ENCODE data around the gene CAMTA1.
"Not testable (repeated sequence)": the region's sequence is repeated elsewhere in the genome, so short reads cannot be mapped to it uniquely, and the experiment has no call there.

CAMTA1 gene

DNA sequence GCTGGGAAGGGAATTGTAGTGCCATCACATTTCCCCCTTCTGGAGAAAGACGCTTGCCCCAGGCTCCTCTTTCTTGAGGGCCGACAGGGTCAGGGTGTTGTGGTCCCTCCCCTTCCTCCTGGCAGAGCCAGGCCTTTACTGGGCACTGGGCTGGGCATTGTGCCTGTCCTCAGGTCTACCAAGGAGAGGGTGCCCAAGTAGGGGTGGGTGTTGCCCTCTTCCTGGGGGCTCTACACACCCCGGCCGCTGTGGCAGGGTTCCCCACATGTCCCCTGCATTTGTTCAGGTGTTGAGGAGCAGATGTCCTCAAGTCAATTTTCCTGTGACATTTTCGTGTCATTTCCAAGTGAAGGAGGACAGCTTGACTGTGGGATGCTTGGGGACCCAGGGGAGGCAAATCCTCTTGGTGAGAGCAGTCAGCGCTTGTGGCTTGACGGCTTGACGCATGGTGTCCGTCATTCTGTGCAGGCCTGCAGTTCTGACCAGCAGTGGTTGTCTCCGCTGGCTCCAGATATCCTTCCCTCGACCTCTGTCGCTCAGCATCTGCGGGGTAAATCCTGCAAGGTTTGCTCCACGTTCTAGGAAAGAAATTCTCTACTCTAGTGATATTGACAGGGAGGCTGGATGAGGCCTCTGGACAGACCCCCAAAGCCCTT, 804.0 kb downstream of the CAMTA1 start:
- H3K27me3 Mint-ChIP-seq, result peaks cover 8% of the 10 kb centered on the region
- no peak overlapping the region for H3K27ac Mint-ChIP-seq

DNA sequence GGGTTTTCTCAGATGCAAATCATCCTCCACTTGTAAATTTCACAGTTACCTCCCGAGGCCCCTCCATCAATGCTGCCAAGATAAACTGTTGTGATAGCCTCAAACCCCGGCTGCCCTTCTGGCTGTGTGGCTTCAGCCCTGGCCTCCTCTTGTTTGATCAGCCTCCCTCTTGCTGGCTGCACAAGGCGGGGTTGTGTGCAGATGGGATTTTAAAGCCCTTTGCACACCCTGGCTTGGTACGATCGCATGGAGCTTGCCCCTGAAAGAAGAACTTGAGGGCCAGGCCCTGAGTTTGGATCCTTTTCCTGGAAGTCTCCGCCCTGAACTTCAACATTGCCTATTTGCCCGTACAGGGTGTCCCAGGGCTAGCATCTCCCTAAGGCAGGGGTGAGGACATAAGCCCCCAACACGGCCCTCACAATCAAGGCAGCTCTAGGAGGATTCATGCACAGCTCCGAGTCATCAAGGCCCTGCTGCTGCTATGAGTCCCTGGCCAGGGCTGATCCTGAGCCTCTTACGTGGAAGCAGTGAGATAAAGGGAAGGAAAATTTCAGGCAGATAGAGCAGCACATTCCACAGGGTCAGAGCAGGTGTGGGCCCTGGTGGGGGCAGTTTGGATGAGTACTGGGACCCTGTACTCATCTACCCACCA, 804.6 kb downstream of the CAMTA1 start:
- no peak overlapping the region for H3K27ac Mint-ChIP-seq
- no peaks in the 10 kb centered on the region for H3K9me3 Mint-ChIP-seq
- H3K27me3 Mint-ChIP-seq, result peaks cover 8% of the 10 kb centered on the region
- no peak for ATAC-seq
- no peak overlapping the region for H3K4me3 Mint-ChIP-seq
- H3K36me3 Mint-ChIP-seq, result no peaks in the 10 kb centered on the region
- no peaks in the 10 kb centered on the region for H3K4me1 Mint-ChIP-seq

More for the DNA sequence above, 804.0 kb downstream of the CAMTA1 start:
- H3K4me1 Mint-ChIP-seq, result no peaks in the 10 kb centered on the region
- no peak overlapping the region for H3K4me3 Mint-ChIP-seq
- no peaks in the 10 kb centered on the region for H3K36me3 Mint-ChIP-seq
- no peak for ATAC-seq
- no peaks in the 10 kb centered on the region for H3K9me3 Mint-ChIP-seq

DNA sequence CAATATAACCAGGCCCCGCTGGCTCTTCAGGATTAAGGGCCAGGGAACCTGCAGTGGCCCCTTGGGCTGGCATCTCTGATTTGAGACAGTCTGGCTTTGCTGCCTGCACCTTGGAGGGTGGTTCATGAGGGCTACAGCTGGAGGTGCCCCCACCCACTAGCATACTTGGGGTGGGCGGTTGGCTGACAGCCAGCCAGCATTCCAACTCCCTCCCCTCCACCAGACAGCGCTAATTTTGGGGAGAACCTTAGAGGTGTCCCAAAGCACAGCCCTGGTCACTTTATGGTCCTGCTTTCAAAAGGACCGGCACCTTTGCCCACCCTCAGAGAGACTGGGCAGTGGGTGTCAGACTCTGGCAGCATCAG, 805.2 kb downstream of the CAMTA1 start:
- ATAC-seq, result no peak
- no peaks in the 10 kb centered on the region for H3K4me1 Mint-ChIP-seq
- H3K27me3 Mint-ChIP-seq, result peaks cover 8% of the 10 kb centered on the region
- no peak overlapping the region for H3K27ac Mint-ChIP-seq
- no peaks in the 10 kb centered on the region for H3K9me3 Mint-ChIP-seq
- H3K4me3 Mint-ChIP-seq, result no peak overlapping the region
- H3K36me3 Mint-ChIP-seq, result no peaks in the 10 kb centered on the region

DNA sequence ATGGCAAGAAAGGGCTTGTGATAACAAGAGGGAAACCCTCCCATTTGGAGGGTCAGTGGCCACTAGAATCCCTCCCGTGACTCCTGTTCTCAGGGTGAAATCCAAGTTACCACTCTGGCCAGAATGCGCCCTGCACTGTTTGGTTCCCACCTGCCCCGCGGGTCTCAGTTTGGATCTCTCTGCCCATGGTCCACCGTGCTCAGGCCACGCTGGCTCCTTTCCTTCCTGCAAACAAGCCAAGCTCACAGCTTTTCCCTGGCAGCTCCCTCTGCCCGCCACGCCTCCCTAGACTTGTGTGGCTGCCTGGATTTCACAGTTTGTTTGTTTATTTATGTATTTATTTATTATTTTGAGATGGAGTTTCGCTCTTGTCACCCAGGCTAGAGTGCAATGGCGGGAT, 806.3 kb downstream of the CAMTA1 start:
- Mint-ChIP-seq H3K4me3 (no peak overlapping the region), H3K27me3 (peaks cover 8% of the 10 kb centered on the region), H3K4me1 (no peaks in the 10 kb centered on the region), H3K27ac (no peak overlapping the region), H3K9me3 (no peaks in the 10 kb centered on the region), H3K36me3 (no peaks in the 10 kb centered on the region)
- no peak for ATAC-seq

DNA sequence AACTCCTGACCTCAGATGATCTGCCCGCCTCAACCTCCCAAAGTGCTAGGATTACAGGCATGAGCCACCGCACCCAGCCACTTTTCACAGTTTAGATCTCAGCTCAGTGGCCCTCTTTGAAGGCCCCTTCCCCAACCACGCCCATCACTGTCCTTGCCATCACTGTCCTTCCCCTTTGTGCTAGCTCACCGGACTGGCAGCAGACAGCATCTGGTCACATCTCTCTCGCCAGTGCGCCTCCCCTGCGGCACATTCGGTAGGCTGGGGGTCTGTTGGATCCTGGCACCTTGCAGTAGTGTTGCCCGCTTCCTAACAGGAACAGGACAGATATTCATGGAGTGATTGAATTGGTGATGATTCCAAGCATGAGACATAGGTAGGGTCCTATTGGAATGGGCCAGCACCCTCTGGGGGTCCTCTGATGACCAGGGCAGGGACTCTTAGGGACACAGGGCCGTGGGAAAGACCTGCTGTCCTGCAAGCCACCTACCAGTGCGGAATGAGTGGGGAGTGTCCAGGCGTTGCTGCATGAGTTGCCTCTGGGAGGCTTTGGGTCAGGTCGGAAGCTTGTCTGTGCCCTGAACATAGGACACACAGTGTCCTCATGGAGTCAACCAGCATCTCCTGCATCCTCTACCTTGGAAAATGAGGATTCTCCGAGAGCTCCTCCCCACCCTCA, 807.0 kb downstream of the CAMTA1 start:
- H3K27me3 Mint-ChIP-seq, result peaks cover 8% of the 10 kb centered on the region
- H3K4me1 Mint-ChIP-seq, result no peaks in the 10 kb centered on the region
- no peak overlapping the region for H3K4me3 Mint-ChIP-seq
- ATAC-seq, result no peak
- no peak overlapping the region for H3K27ac Mint-ChIP-seq
- no peaks in the 10 kb centered on the region for H3K9me3 Mint-ChIP-seq
- H3K36me3 Mint-ChIP-seq, result no peaks in the 10 kb centered on the region

DNA sequence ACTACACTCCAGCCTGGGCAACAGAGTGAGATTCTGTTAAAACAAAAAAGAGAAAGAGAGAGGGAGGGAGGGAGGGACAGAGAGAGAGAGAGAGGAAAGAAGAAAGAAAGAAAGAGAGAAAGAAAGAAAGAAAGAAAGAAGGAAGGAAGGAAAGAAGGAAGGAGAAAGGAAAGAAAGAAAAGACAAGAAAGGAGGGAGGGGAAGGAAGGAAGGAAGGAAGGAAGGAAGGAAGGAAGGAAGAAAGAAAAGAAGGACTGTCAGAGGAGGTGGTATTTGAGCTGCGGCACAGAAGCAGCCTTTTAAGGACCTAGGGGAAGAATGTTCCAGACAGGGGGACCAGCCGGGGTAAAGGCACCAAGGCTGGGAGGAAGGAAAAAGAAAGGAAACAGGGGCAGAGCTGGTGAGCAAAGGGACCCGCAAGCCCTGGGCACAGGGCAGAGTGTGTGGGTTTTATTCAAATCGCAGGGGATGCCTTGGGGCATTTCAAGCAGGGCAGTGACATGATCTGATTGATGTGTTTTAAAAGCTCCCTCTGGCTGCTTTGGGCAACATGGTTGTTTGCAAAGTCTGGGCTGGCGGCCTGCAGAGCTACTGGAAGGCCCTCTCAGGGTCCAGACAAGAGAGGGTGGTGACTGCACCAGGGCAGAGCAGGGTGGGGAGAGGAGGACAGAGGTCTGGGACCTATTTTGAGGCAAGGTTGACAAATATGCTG, 808.9 kb downstream of the CAMTA1 start:
- H3K36me3 Mint-ChIP-seq, result no peaks in the 10 kb centered on the region
- no peaks in the 10 kb centered on the region for H3K9me3 Mint-ChIP-seq
- peak; percentile 31 for ATAC-seq
- peaks cover 8% of the 10 kb centered on the region for H3K27me3 Mint-ChIP-seq
- H3K4me3 Mint-ChIP-seq, result no peak overlapping the region
- no peaks in the 10 kb centered on the region for H3K4me1 Mint-ChIP-seq
- no peak overlapping the region for H3K27ac Mint-ChIP-seq

DNA sequence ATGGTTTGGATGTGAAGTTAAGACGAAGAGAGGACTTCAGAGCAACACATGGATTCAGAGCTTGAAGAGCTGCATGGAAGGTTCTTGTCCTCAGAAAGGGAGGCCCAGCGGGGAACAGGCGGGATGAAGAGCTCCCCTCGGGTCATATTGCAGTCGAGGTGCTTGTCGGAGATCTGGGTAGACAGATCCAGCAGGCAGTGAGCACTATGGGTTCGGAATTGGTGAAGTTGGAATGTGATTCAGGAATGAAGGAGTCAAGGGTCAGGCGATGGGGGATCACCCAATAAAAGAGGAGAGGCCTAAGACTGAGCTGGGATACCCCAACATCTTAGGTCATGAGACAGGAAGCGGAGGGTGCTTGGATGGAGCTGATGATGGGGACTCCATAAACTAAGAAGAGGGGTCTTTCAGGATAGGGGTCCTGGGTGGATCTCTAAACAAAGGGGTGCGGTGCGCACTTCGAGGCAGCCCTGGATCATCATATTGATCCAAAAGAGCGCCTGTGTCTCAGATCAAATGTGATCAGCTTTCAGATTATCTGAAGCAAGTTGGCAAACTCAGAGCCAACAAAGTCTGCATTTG, 809.6 kb downstream of the CAMTA1 start:
- H3K4me1 Mint-ChIP-seq, result no peaks in the 10 kb centered on the region
- peaks cover 2% of the 10 kb centered on the region for H3K9me3 Mint-ChIP-seq
- H3K27ac Mint-ChIP-seq, result no peak overlapping the region
- ATAC-seq, result peak; percentile 24
- peaks cover 8% of the 10 kb centered on the region for H3K27me3 Mint-ChIP-seq
- no peak overlapping the region for H3K4me3 Mint-ChIP-seq
- H3K36me3 Mint-ChIP-seq, result no peaks in the 10 kb centered on the region

DNA sequence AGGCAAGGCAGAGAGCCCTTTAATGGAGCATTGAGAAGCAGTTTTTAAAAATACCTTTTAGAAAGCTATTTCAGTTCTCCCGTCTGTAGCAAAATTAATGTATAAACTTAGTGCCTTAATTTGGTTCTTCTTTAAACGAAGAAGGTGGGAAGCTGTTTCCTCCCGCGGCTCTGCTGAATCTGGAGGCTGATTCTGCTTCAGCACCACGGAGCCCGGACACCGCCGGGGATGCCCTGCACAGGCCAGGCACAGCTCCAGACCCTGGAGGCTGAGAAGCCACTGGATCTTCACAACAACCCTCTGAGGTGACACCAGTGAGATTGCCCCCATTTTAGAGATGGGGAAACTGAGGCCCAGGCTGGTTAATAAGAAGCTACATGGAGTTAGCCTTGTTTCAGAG, 810.1 kb downstream of the CAMTA1 start:
- Mint-ChIP-seq H3K9me3 (peaks cover 3% of the 10 kb centered on the region), H3K27ac (no peak overlapping the region), H3K4me3 (no peak overlapping the region), H3K4me1 (no peaks in the 10 kb centered on the region), H3K27me3 (peaks cover 8% of the 10 kb centered on the region), H3K36me3 (no peaks in the 10 kb centered on the region)
- ATAC-seq, result no peak

DNA sequence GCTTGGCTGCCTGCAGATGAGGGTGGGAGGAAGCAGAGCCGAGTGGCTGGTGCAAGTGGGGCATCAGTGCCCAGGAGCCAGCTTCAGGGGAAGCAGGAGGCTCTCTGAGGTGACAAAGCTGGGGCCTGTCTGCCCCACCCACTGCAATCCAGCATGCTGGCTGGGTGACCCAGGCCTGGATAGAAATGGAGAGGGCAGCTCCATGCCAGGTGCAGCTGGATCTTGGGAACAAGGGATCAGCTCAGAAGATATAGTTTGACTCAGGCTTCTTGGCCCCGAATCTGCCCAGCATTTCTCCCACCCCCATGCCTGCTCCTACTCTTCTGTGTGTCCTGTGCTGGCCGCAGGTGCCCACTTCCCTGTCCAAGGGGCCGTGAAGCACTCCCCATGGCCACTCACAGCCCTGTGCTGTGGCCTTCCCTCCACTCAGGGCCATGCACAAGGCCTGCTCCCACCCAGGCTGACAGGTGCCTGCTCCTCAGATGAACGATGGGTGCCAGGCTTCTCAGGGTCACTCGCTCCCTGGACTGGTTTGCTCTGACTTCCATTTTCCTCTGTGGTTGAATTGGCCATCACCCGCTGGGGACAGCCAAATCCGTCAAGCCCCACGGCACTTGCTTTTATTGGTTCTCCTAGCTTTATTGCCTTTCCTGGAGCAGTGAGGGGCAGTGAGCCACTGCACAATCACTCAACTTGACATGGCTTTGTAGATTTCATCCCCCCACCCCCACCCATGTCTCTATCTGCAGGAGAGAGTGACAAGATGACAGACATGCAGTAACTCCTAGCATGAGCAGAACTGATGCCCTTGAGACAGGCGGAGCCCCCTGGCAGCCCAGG, 811.1 kb downstream of the CAMTA1 start:
- H3K36me3 Mint-ChIP-seq, result no peaks in the 10 kb centered on the region
- no peak overlapping the region for H3K27ac Mint-ChIP-seq
- peaks cover 8% of the 10 kb centered on the region for H3K27me3 Mint-ChIP-seq

DNA sequence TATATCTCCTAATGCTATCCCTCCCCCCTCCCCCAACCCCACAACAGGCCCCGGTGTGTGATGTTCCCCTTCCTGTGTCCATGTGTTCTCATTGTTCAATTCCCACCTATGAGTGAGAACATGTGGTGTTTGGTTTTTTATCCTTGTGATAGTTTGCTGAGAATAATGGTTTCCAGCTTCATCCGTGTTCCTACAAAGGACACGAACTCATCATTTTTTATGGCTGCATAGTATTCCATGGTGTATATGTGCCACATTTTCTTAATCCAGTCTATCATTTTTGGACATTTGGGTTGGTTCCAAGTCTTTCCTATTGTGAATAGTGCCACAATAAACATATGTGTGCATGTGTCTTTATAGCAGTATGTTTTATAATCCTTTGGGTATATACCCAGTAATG, 812.8 kb downstream of the CAMTA1 start:
- not testable (repeated sequence) for H3K27me3 Mint-ChIP-seq, H3K9me3 Mint-ChIP-seq, H3K27ac Mint-ChIP-seq, H3K36me3 Mint-ChIP-seq, H3K4me3 Mint-ChIP-seq, H3K4me1 Mint-ChIP-seq, ATAC-seq

More for the DNA sequence above, 811.1 kb downstream of the CAMTA1 start:
- ATAC-seq, result peak; percentile 24
- H3K4me3 Mint-ChIP-seq, result no peak overlapping the region
- no peaks in the 10 kb centered on the region for H3K4me1 Mint-ChIP-seq
- peaks cover 3% of the 10 kb centered on the region for H3K9me3 Mint-ChIP-seq

DNA sequence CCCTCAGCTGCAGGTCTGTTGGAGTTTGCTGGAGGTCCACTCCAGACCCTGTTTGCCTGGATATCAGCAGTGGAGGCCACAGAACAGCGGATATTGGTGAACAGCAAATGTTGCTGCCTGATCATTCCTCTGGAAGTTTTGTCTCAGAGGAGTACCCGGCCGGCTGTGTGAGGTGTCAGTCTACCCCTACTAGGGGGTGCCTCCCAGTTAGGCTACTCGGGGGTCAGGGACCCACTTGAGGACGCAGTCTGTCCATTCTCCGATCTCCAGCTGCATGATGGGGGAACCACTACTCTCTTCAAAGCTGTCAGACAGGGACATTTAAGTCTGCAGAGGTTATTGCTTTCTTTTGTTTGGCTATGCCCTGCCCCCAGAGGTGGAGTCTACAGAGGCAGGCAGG, 819.7 kb downstream of the CAMTA1 start:
- ATAC-seq, H3K36me3 Mint-ChIP-seq, H3K4me1 Mint-ChIP-seq, H3K4me3 Mint-ChIP-seq, H3K27ac Mint-ChIP-seq: not testable (repeated sequence)
- Mint-ChIP-seq H3K27me3 (peaks cover 42% of the 10 kb centered on the region), H3K9me3 (peaks cover 11% of the 10 kb centered on the region)

DNA sequence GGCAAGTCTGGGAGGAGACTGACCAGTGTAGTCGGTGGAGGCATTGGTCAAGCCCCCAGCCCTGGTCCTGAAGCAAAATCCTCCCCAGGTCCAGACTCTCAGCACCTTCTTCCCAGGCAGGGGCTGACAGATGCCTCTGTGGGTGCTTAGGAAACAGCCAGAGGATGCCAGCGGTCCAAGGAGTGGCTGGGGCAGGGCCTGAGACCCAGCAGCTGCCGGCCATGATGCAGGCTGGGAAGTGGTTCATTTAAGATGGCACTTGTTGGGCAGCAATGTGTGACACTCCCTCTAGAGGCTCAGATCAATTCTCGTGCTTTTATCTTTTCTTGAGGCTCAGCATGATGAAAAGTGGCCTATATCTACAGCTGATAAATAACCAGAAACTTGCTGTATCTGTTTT, 820.8 kb downstream of the CAMTA1 start:
- ATAC-seq, result no peak
- Mint-ChIP-seq H3K27me3 (peaks cover 53% of the 10 kb centered on the region), H3K4me3 (no peak overlapping the region)

DNA sequence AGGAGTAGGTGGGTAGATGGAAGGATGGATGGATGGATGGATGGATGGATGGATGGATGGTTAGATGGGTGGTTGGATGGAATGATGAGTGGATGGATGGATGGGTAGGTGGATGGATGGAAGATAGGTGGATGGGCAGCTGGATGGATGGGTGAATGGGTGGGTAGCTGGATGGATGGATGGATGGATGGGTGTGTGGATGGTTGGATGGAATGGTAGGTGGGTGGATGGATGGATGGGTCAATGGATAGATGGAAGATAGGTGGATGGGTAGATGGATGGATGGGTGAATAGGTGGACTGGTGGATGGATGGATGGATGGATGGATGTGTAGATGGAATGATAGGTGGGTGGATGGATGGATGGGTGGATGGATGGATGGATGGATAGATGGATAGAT, 821.8 kb downstream of the CAMTA1 start:
- H3K27me3 Mint-ChIP-seq, result peaks cover 57% of the 10 kb centered on the region
- no peaks in the 10 kb centered on the region for H3K36me3 Mint-ChIP-seq
- H3K27ac Mint-ChIP-seq, result no peak overlapping the region
- H3K4me1 Mint-ChIP-seq, result no peaks in the 10 kb centered on the region
- H3K9me3 Mint-ChIP-seq, result peaks cover 11% of the 10 kb centered on the region
- no peak overlapping the region for H3K4me3 Mint-ChIP-seq
- ATAC-seq, result no peak

More for the DNA sequence above, 820.8 kb downstream of the CAMTA1 start:
- Mint-ChIP-seq H3K27ac (no peak overlapping the region), H3K36me3 (no peaks in the 10 kb centered on the region), H3K9me3 (peaks cover 11% of the 10 kb centered on the region), H3K4me1 (no peaks in the 10 kb centered on the region)

DNA sequence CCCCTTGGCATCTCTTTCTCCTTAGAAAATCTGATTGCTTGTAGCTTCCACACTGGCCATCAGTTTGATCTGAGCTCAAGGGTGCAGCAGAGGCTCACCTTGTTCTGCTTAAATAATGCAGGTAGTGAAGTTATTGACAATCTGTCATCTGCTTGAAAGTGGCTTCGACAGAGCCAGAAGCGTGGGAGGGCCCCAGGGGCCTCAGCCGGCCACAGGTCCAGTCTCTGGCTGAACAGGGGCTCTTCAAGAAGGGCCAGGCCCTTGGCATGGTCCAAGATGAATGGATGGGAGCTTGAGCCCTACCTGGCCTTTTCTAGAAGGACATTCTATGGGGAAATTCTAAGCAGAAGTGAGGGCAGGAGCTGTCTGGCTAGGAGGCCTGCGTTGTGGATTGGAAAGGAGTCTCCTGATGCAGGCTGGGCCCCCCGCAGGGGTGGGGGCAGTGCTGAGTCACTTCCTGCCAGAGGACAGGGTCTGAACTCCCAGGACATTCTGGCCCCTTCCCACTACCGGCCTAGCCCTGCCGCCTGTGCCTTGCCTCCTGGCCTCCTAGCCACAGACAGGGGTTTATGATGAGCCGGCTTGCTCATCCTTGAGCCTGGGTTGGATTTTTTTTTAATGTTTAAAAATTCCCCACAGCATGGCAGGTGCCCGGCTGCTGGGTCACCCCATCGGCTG, 823.5 kb downstream of the CAMTA1 start:
- Mint-ChIP-seq H3K27ac (no peak overlapping the region), H3K36me3 (no peaks in the 10 kb centered on the region), H3K4me1 (no peaks in the 10 kb centered on the region), H3K27me3 (peaks cover 73% of the 10 kb centered on the region), H3K4me3 (no peak overlapping the region), H3K9me3 (peaks cover 11% of the 10 kb centered on the region)
- ATAC-seq, result no peak
